ENCODE results near the gene DISC1.

The DISC1 gene

DNA sequence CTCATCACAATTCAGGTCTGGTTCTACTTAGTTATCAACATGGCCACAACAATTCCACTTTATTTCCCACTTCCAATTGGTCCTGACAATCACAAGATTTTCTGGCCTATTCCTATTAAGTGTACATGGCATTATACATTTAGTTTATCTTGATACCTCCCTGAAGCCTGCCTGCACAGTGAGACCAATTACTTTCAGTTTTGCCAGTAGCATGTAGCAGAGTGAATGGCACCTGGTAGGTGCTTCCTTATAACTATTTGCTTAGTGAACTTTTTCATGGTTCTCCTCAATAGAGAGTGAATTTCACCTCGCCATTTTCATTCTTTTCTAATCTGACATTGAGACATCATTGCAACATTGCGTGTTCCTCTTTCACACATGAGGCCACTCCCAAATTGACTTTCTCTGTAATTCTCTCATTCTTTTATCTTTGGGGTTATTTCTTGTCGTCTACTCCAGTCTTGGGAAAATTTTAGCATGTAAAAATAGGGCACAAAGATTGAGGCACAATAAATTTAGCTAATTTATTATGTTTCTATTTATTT, 124.3 kb downstream of the DISC1 start:
- no peaks in the 10 kb centered on the region for H3K79me2 ChIP-seq (ENCODE audit: insufficient read depth, low read length)
- no peak overlapping the region for H3K4me3 ChIP-seq (ENCODE audit: low read depth, low read length, poor library complexity, severe bottlenecking)
- H3K27ac ChIP-seq (ENCODE audit: low read depth, low read length, poor library complexity, severe bottlenecking), result no peak overlapping the region
- H3K9me2 ChIP-seq (ENCODE audit: low read depth, low read length), result no peaks in the 10 kb centered on the region
- no peak overlapping the region for H3K9ac ChIP-seq (ENCODE audit: low read length)
- no peak overlapping the region for H3K4me2 ChIP-seq (ENCODE audit: low read length)
- H4K20me1 ChIP-seq (ENCODE audit: insufficient read depth, low read length), result no peaks in the 10 kb centered on the region
- H3F3A ChIP-seq (ENCODE audit: insufficient read depth, low read length), result no peaks in the 10 kb centered on the region
- no peaks in the 10 kb centered on the region for H3K9me3 ChIP-seq (ENCODE audit: low read length)
- no peak overlapping the region for H2AFZ ChIP-seq (ENCODE audit: low read length)
- TF ChIP-seq, protein P1, sequence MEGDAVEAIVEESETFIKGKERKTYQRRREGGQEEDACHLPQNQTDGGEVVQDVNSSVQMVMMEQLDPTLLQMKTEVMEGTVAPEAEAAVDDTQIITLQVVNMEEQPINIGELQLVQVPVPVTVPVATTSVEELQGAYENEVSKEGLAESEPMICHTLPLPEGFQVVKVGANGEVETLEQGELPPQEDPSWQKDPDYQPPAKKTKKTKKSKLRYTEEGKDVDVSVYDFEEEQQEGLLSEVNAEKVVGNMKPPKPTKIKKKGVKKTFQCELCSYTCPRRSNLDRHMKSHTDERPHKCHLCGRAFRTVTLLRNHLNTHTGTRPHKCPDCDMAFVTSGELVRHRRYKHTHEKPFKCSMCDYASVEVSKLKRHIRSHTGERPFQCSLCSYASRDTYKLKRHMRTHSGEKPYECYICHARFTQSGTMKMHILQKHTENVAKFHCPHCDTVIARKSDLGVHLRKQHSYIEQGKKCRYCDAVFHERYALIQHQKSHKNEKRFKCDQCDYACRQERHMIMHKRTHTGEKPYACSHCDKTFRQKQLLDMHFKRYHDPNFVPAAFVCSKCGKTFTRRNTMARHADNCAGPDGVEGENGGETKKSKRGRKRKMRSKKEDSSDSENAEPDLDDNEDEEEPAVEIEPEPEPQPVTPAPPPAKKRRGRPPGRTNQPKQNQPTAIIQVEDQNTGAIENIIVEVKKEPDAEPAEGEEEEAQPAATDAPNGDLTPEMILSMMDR (IDR thresholded peaks at IDR 0.05; ENCODE audit: low read length), result no peak
- no peak for TF ChIP-seq EZH2 (IDR thresholded peaks at IDR 0.05; ENCODE audit: borderline replicate concordance, low read length)
- no peaks in the 10 kb centered on the region for H3K36me3 ChIP-seq (ENCODE audit: insufficient read depth, low read length)
- no peaks in the 10 kb centered on the region for H3K27me3 ChIP-seq (ENCODE audit: insufficient read depth, low read length)
- H3K4me1 ChIP-seq (ENCODE audit: insufficient read depth, low read length, severe bottlenecking), result no peaks in the 10 kb centered on the region

DNA sequence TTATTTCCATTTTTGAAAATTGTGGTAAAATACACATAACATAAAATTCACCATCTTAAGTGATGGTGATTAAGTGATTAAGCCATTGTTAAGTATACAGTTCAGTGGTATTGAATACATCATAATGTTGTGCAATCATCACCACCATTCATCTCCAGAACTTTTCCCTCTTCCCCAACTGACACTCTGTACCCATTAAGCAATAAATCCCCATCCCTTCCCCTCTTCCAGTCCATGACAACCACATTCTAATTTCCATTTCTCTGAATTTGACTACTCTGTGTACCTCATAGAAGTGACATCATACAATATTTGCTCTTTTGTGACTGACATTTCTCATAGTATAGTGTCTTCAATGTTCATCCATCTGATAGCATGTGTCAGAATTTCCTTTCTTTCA, 124.8 kb downstream of the DISC1 start:
- no peak overlapping the region for H3K27ac ChIP-seq (ENCODE audit: low read depth, low read length, poor library complexity, severe bottlenecking)
- H3K9me3 ChIP-seq (ENCODE audit: low read length), result no peaks in the 10 kb centered on the region
- no peak overlapping the region for H2AFZ ChIP-seq (ENCODE audit: low read length)
- H3F3A ChIP-seq (ENCODE audit: insufficient read depth, low read length), result no peaks in the 10 kb centered on the region
- H3K4me2 ChIP-seq (ENCODE audit: low read length), result no peak overlapping the region
- H3K4me3 ChIP-seq (ENCODE audit: low read depth, low read length, poor library complexity, severe bottlenecking), result no peak overlapping the region
- H3K4me1 ChIP-seq (ENCODE audit: insufficient read depth, low read length, severe bottlenecking), result no peaks in the 10 kb centered on the region
- no peaks in the 10 kb centered on the region for H3K36me3 ChIP-seq (ENCODE audit: insufficient read depth, low read length)
- no peak overlapping the region for H3K9ac ChIP-seq (ENCODE audit: low read length)
- no peaks in the 10 kb centered on the region for H3K27me3 ChIP-seq (ENCODE audit: insufficient read depth, low read length)
- no peaks in the 10 kb centered on the region for H3K79me2 ChIP-seq (ENCODE audit: insufficient read depth, low read length)
- TF ChIP-seq EZH2 (IDR thresholded peaks at IDR 0.05; ENCODE audit: borderline replicate concordance, low read length), result no peak
- TF ChIP-seq, protein P1 (IDR thresholded peaks at IDR 0.05; ENCODE audit: low read length), result no peak
- H4K20me1 ChIP-seq (ENCODE audit: insufficient read depth, low read length), result no peaks in the 10 kb centered on the region
- no peaks in the 10 kb centered on the region for H3K9me2 ChIP-seq (ENCODE audit: low read depth, low read length)

DNA sequence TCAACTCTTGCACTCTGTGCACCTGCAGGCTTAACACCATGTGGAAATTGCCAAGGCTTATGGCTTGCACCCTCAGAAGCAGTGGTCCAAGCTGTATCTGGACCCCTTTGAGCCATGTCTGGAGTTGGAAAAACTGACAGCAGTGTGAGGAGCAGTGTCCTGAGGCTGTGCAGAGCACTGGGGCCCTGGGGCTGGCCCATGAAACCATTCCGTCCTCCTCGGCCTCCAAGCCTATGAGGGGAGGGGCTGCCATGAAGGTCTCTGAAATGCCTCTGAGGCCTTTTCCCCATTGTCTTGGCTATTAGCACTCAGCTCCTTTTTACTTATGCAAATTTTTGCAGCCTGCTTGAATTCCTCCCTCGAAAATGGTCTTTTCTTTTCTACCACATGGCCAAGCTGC, 126.7 kb downstream of the DISC1 start:
- H3K27ac ChIP-seq (ENCODE audit: low read depth, low read length, poor library complexity, severe bottlenecking), result no peak overlapping the region
- no peak overlapping the region for H3K4me3 ChIP-seq (ENCODE audit: low read depth, low read length, poor library complexity, severe bottlenecking)
- no peaks in the 10 kb centered on the region for H3K9me2 ChIP-seq (ENCODE audit: low read depth, low read length)
- H4K20me1 ChIP-seq (ENCODE audit: insufficient read depth, low read length), result no peaks in the 10 kb centered on the region
- TF ChIP-seq, protein P1 (IDR thresholded peaks at IDR 0.05; ENCODE audit: low read length), result no peak
- TF ChIP-seq EZH2 (IDR thresholded peaks at IDR 0.05; ENCODE audit: borderline replicate concordance, low read length), result no peak
- no peaks in the 10 kb centered on the region for H3K4me1 ChIP-seq (ENCODE audit: insufficient read depth, low read length, severe bottlenecking)
- H3F3A ChIP-seq (ENCODE audit: insufficient read depth, low read length), result no peaks in the 10 kb centered on the region
- H2AFZ ChIP-seq (ENCODE audit: low read length), result no peak overlapping the region
- no peaks in the 10 kb centered on the region for H3K9me3 ChIP-seq (ENCODE audit: low read length)
- H3K27me3 ChIP-seq (ENCODE audit: insufficient read depth, low read length), result no peaks in the 10 kb centered on the region
- no peak overlapping the region for H3K9ac ChIP-seq (ENCODE audit: low read length)
- H3K79me2 ChIP-seq (ENCODE audit: insufficient read depth, low read length), result no peaks in the 10 kb centered on the region
- no peaks in the 10 kb centered on the region for H3K36me3 ChIP-seq (ENCODE audit: insufficient read depth, low read length)
- H3K4me2 ChIP-seq (ENCODE audit: low read length), result no peak overlapping the region

Measured in OCI-LY1 (cell line).